SK-N-SH treated with all-trans-retinoic acid at 6 μM for 48 hours (cell line): Measurements from ENCODE around the gene POU5F1.
A peak's percentile ranks its signal among the peaks of the same experiment; 100 is the strongest.

Experiments used
- ATAC-seq: fragments of 200-7000 bp; cut with Tn5 transposase; 3 replicates; pipeline ENCODE4 v1.9.1; 2020; ENCODE audit warnings: mild to moderate bottlenecking, moderate library complexity
- ARNTL ChIP-seq: fragments of 450-650 bp; formaldehyde crosslinking; IDR thresholded peaks from 2 replicates; pipeline ENCODE4 v1.5.0; 2020; ENCODE audit warnings: low read depth, mild to moderate bottlenecking, moderate library complexity, borderline replicate concordance
- BACH2 ChIP-seq: fragments of 250-450 bp; sonication (Bioruptor Pico); IDR thresholded peaks from 2 replicates; pipeline ENCODE4 v1.9.0; 2021; ENCODE audit warnings: mild to moderate bottlenecking, borderline replicate concordance
- CREB5 ChIP-seq: fragments of 250-450 bp; sonication (Bioruptor Pico); IDR thresholded peaks from 2 replicates; pipeline ENCODE4 v1.5.1; 2020; ENCODE audit warnings: low read depth, mild to moderate bottlenecking, moderate library complexity
- CSDC2 ChIP-seq: fragments of 250-450 bp; sonication (Bioruptor Pico); IDR thresholded peaks from 2 replicates; pipeline ENCODE4 v1.5.0; 2020; ENCODE audit warnings: mild to moderate bottlenecking, moderate library complexity
- CSRNP3 ChIP-seq: fragments of 250-450 bp; sonication (Bioruptor Pico); IDR thresholded peaks from 2 replicates; pipeline ENCODE4 v1.5.1; 2021; ENCODE audit warnings: mild to moderate bottlenecking, moderate library complexity
- ESRRG ChIP-seq: fragments of 250-450 bp; sonication (Bioruptor Pico); IDR thresholded peaks from 2 replicates; pipeline ENCODE4 v1.6.1; 2021; ENCODE audit warnings: mild to moderate bottlenecking
- GLIS3 ChIP-seq: fragments of 250-450 bp; sonication (Bioruptor Pico); IDR thresholded peaks from 2 replicates; pipeline ENCODE4 v1.5.0; 2020; ENCODE audit warnings: mild to moderate bottlenecking, moderate library complexity
- ISL1 ChIP-seq: fragments of 250-450 bp; sonication (Bioruptor Pico); IDR thresholded peaks from 2 replicates; pipeline ENCODE4 v2.1.2; 2022; ENCODE audit warnings: mild to moderate bottlenecking, moderate library complexity
- OSR1 ChIP-seq: fragments of 250-450 bp; sonication (Bioruptor Pico); IDR thresholded peaks from 2 replicates; pipeline ENCODE4 v1.8.0; 2022; ENCODE audit warnings: moderate library complexity, mild to moderate bottlenecking, inconsistent platforms
- PATZ1 ChIP-seq: fragments of 250-450 bp; sonication (Bioruptor Pico); IDR thresholded peaks from 2 replicates; pipeline ENCODE4 v1.8.0; 2020; ENCODE audit warnings: mild to moderate bottlenecking, moderate library complexity, borderline replicate concordance
- PPARA ChIP-seq: fragments of 250-450 bp; sonication (Bioruptor Pico); IDR thresholded peaks from 2 replicates; pipeline ENCODE4 v1.5.0; 2020; ENCODE audit warnings: mild to moderate bottlenecking, borderline replicate concordance
- SNAI2 ChIP-seq: fragments of 250-450 bp; sonication (Bioruptor Pico); IDR thresholded peaks from 2 replicates; pipeline ENCODE4 v1.5.0; 2020; ENCODE audit warnings: mild to moderate bottlenecking, moderate library complexity
- TCF4 ChIP-seq: fragments of 250-450 bp; sonication (Bioruptor Pico); IDR thresholded peaks from 2 replicates; pipeline ENCODE4 v1.8.0; 2021; ENCODE audit warnings: mild to moderate bottlenecking, moderate library complexity, borderline replicate concordance
- TOX ChIP-seq: fragments of 250-450 bp; sonication (Bioruptor Pico); IDR thresholded peaks from 2 replicates; pipeline ENCODE4 v1.8.0; 2021; ENCODE audit warnings: mild to moderate bottlenecking, moderate library complexity, borderline replicate concordance
- TSHZ2 ChIP-seq: fragments of 250-450 bp; sonication (Bioruptor Pico); IDR thresholded peaks from 2 replicates; pipeline ENCODE4 v1.5.0; 2020; ENCODE audit warnings: mild to moderate bottlenecking, moderate library complexity
- ZC3H10 ChIP-seq: fragments of 250-450 bp; sonication (Bioruptor Pico); IDR thresholded peaks from 2 replicates; pipeline ENCODE4 v1.5.1; 2021; ENCODE audit warnings: mild to moderate bottlenecking, moderate library complexity
- ZFP3 ChIP-seq: fragments of 250-450 bp; sonication (Bioruptor Pico); IDR thresholded peaks from 2 replicates; pipeline ENCODE4 v1.5.0; 2020; ENCODE audit warnings: mild to moderate bottlenecking, moderate library complexity
- ZNF565 ChIP-seq: fragments of 450-650 bp; formaldehyde crosslinking; conservative IDR thresholded peaks from 2 replicates; pipeline ENCODE4 v1.5.0; 2020; ENCODE audit warnings: low read depth, mild to moderate bottlenecking, moderate library complexity
- ZNF70 ChIP-seq: fragments of 450-650 bp; formaldehyde crosslinking; IDR thresholded peaks from 2 replicates; pipeline ENCODE4 v1.5.0; 2020; ENCODE audit warnings: mild to moderate bottlenecking, moderate library complexity
- ZNF8 ChIP-seq: fragments of 450-650 bp; formaldehyde crosslinking; IDR thresholded peaks from 2 replicates; pipeline ENCODE4 v1.5.0; 2020; ENCODE audit warnings: mild to moderate bottlenecking, moderate library complexity

Gene POU5F1

GRCh38 chr6:31158140-31158862, 12.2 kb downstream of the POU5F1 start, which contains the start of gene TCF19:
TSS of gene TCF19 (plus strand) at chr6:31158589. CDS start at chr6:31159470, 881 bp downstream.
- TF ChIP-seq ISL1 (CRISPR knock-in tag) (no peak), PATZ1 (CRISPR knock-in tag) (no peak), TSHZ2 (CRISPR knock-in tag) (no peak), SNAI2 (no peak), ZNF8 (CRISPR knock-in tag) (no peak), TCF4 (CRISPR knock-in tag) (no peak), CREB5 (CRISPR knock-in tag) (no peak), GLIS3 (CRISPR knock-in tag) (no peak), ZFP3 (CRISPR knock-in tag) (no peak), ZNF565 (CRISPR knock-in tag) (no peak), PPARA (CRISPR knock-in tag) (no peak), CSRNP3 (CRISPR knock-in tag) (no peak), TOX (CRISPR knock-in tag) (no peak), OSR1 (CRISPR knock-in tag) (no peak), CSDC2 (CRISPR knock-in tag) (no peak), ZNF70 (no peak)

GRCh38 chr6:31157513-31158139, 12.9 kb downstream of the POU5F1 start, which contains the start of gene CCHCR1:
TSS of gene CCHCR1 (minus strand) at chr6:31157802. CDS start at chr6:31157600, 202 bp downstream.
- ATAC-seq = peak; percentile 52
- TF ChIP-seq BACH2 (CRISPR knock-in tag) (no peak), ZNF70 (no peak), PPARA (CRISPR knock-in tag) (no peak), GLIS3 (CRISPR knock-in tag) (no peak), ZNF8 (CRISPR knock-in tag) (no peak), ESRRG (CRISPR knock-in tag) (no peak), OSR1 (CRISPR knock-in tag) (no peak), TOX (CRISPR knock-in tag) (no peak), ZFP3 (CRISPR knock-in tag) (no peak), ARNTL (no peak), CSDC2 (CRISPR knock-in tag) (no peak), TCF4 (CRISPR knock-in tag) (no peak), ZNF565 (CRISPR knock-in tag) (no peak), ZC3H10 (CRISPR knock-in tag) (no peak), TSHZ2 (CRISPR knock-in tag) (no peak), PATZ1 (CRISPR knock-in tag) (no peak), SNAI2 (no peak), CSRNP3 (CRISPR knock-in tag) (no peak)

More at GRCh38 chr6:31158140-31158862, 12.2 kb downstream of the POU5F1 start, which contains the start of gene TCF19:
- peak; percentile 93 for ATAC-seq
